Measurements from ENCODE around the gene EME2.
A peak's percentile ranks its signal among the peaks of the same experiment; 100 is the strongest.

Gene EME2

GRCh38 chr16:1771188-1771863 is 1.3 kb upstream of the EME2 start, which contains the start of gene NME3:
TSS of gene NME3 (minus strand) at chr16:1771543. CDS start at chr16:1771534, 9 bp downstream.
- peak within 1 kb of the TSS; percentile 87 for H2BK5ac ChIP-seq (ENCODE audit: low read length)
- H3K36me3 ChIP-seq (replicated peaks in 1 of 2; ENCODE audit: control insufficient read depth in 2 of 2, insufficient read depth in 2 of 2, low read length in 2 of 2): peaks cover 23 to 64% of the 10 kb centered on the region in 2 donors
- H3K27me3 ChIP-seq (ENCODE audit: control insufficient read depth in 3 of 3, insufficient read depth in 3 of 3, low read depth in 1 of 3, low read length in 3 of 3): no peaks in the 10 kb centered on the region
- peaks cover 12% of the 10 kb centered on the region in 2 donors for H3K4me1 ChIP-seq (ENCODE audit: control insufficient read depth in 2 of 2, insufficient read depth in 1 of 2, low read depth in 1 of 2, low read length in 2 of 2)
- no CpG with 5 or more reads among the region's 79 CpGs for WGBS, 2 donors (ENCODE audit: extremely low coverage in 2 of 2, insufficient read length in 2 of 2, insufficient replicate concordance in 1 of 2)
- peak within 1 kb of the TSS; percentile 99 for H3K4me3 ChIP-seq (ENCODE audit: low read length in 2 of 2)
- no peak within 1 kb of the TSS for H4K8ac ChIP-seq (ENCODE audit: low read depth, low read length)
- H3K23ac ChIP-seq (ENCODE audit: low read depth, low read length, poor library complexity): peak within 1 kb of the TSS; percentile 99
- H3K79me1 ChIP-seq (ENCODE audit: low read depth, low read length): peaks cover 28% of the 10 kb centered on the region
- H2BK12ac ChIP-seq (ENCODE audit: low read length): peak within 1 kb of the TSS; percentile 84
- H2AFZ ChIP-seq (ENCODE audit: low read length): peak within 1 kb of the TSS; percentile 100
- peak within 1 kb of the TSS; percentile 26 for H3K27ac ChIP-seq (replicated peaks; ENCODE audit: low read length)
- H3K14ac ChIP-seq (ENCODE audit: low read length): peak within 1 kb of the TSS; percentile 56
- peak within 1 kb of the TSS; percentile 67 for H2BK120ac ChIP-seq (ENCODE audit: low read depth, low read length)
- H3K18ac ChIP-seq (ENCODE audit: low read length): peak within 1 kb of the TSS; percentile 93
- peak within 1 kb of the TSS; percentile 53 for H3K4ac ChIP-seq (ENCODE audit: low read length)
- peak within 1 kb of the TSS; percentile 90 for H2AK5ac ChIP-seq (ENCODE audit: low read depth, low read length)
- DNase-seq (ENCODE audit: low spot score): peak; percentile 48
- H3K9ac ChIP-seq (ENCODE audit: low read depth, low read length, poor library complexity): peak within 1 kb of the TSS; percentile 99
- no peak within 1 kb of the TSS for H4K91ac ChIP-seq (ENCODE audit: low read depth, low read length, poor library complexity)
- peak within 1 kb of the TSS; percentile 98 for H3K4me2 ChIP-seq (ENCODE audit: insufficient read depth, low read length, poor library complexity, severe bottlenecking)
- H3K9me3 ChIP-seq (replicated peaks in 1 of 2; ENCODE audit: control insufficient read depth in 2 of 2, insufficient read depth in 1 of 2, low read depth in 1 of 2, low read length in 2 of 2): no peaks in the 10 kb centered on the region
- H2BK15ac ChIP-seq (ENCODE audit: low read length): peak within 1 kb of the TSS; percentile 24

GRCh38 chr16:1771864-1772361 is 697 bp upstream of the EME2 start:
- H3K18ac ChIP-seq (ENCODE audit: low read length): peak overlapping the region; percentile 76
- peak overlapping the region; percentile 90 for H2AK5ac ChIP-seq (ENCODE audit: low read depth, low read length)
- H2BK5ac ChIP-seq (ENCODE audit: low read length): no peak overlapping the region
- peak overlapping the region; percentile 99 for H3K23ac ChIP-seq (ENCODE audit: low read depth, low read length, poor library complexity)
- H3K79me1 ChIP-seq (ENCODE audit: low read depth, low read length): peaks cover 30% of the 10 kb centered on the region
- peaks cover 12% of the 10 kb centered on the region in 2 donors for H3K4me1 ChIP-seq (ENCODE audit: control insufficient read depth in 2 of 2, insufficient read depth in 1 of 2, low read depth in 1 of 2, low read length in 2 of 2)
- H3K14ac ChIP-seq (ENCODE audit: low read length): peak overlapping the region; percentile 56
- peaks cover 28 to 65% of the 10 kb centered on the region in 2 donors for H3K36me3 ChIP-seq (replicated peaks in 1 of 2; ENCODE audit: control insufficient read depth in 2 of 2, insufficient read depth in 2 of 2, low read length in 2 of 2)
- no peaks in the 10 kb centered on the region for H3K27me3 ChIP-seq (ENCODE audit: control insufficient read depth in 3 of 3, insufficient read depth in 3 of 3, low read depth in 1 of 3, low read length in 3 of 3)
- no peaks in the 10 kb centered on the region for H3K9me3 ChIP-seq (replicated peaks in 1 of 2; ENCODE audit: control insufficient read depth in 2 of 2, insufficient read depth in 1 of 2, low read depth in 1 of 2, low read length in 2 of 2)
- WGBS, 2 donors (ENCODE audit: extremely low coverage in 2 of 2, insufficient read length in 2 of 2, insufficient replicate concordance in 1 of 2): no CpG with 5 or more reads among the region's 22 CpGs
- peak overlapping the region; percentile 24 for H2BK15ac ChIP-seq (ENCODE audit: low read length)
- H3K4ac ChIP-seq (ENCODE audit: low read length): peak overlapping the region; percentile 53
- peak overlapping the region; percentile 26 for H3K27ac ChIP-seq (replicated peaks; ENCODE audit: low read length)
- H4K91ac ChIP-seq (ENCODE audit: low read depth, low read length, poor library complexity): no peak overlapping the region
- H3K4me3 ChIP-seq (ENCODE audit: low read length in 2 of 2): peak overlapping the region; percentile 99
- peak; percentile 24 for DNase-seq (ENCODE audit: low spot score)
- peak overlapping the region; percentile 99 for H3K9ac ChIP-seq (ENCODE audit: low read depth, low read length, poor library complexity)
- H2AFZ ChIP-seq (ENCODE audit: low read length): peak overlapping the region; percentile 100
- peak overlapping the region; percentile 98 for H3K4me2 ChIP-seq (ENCODE audit: insufficient read depth, low read length, poor library complexity, severe bottlenecking)
- H4K8ac ChIP-seq (ENCODE audit: low read depth, low read length): no peak overlapping the region
- peak overlapping the region; percentile 30 for H2BK12ac ChIP-seq (ENCODE audit: low read length)
- H2BK120ac ChIP-seq (ENCODE audit: low read depth, low read length): peak overlapping the region; percentile 67

GRCh38 chr16:1772908-1773702 is 495 bp downstream of the EME2 start, which contains the start of gene MRPS34:
TSS of gene MRPS34 (minus strand) at chr16:1773134. CDS start at chr16:1773119, 15 bp downstream.
- Histone ChIP-seq H3K18ac (ENCODE audit: low read length) (peak within 1 kb of the TSS; percentile 98), H3K27ac (replicated peaks; ENCODE audit: low read length) (peak within 1 kb of the TSS; percentile 92), H3K4me3 (ENCODE audit: low read length in 2 of 2) (peak within 1 kb of the TSS; percentile 99), H3K27me3 (ENCODE audit: control insufficient read depth in 3 of 3, insufficient read depth in 3 of 3, low read depth in 1 of 3, low read length in 3 of 3) (no peaks in the 10 kb centered on the region), H2BK15ac (ENCODE audit: low read length) (peak within 1 kb of the TSS; percentile 97), H3K79me1 (ENCODE audit: low read depth, low read length) (peaks cover 28% of the 10 kb centered on the region), H3K36me3 (replicated peaks in 1 of 2; ENCODE audit: control insufficient read depth in 2 of 2, insufficient read depth in 2 of 2, low read length in 2 of 2) (peaks cover 30 to 65% of the 10 kb centered on the region in 2 donors), H2AFZ (ENCODE audit: low read length) (peak within 1 kb of the TSS; percentile 100), H2BK12ac (ENCODE audit: low read length) (peak within 1 kb of the TSS; percentile 84), H4K8ac (ENCODE audit: low read depth, low read length) (peak within 1 kb of the TSS; percentile 65), H3K4me1 (ENCODE audit: control insufficient read depth in 2 of 2, insufficient read depth in 1 of 2, low read depth in 1 of 2, low read length in 2 of 2) (peaks cover 12% of the 10 kb centered on the region in 2 donors), H4K91ac (ENCODE audit: low read depth, low read length, poor library complexity) (no peak within 1 kb of the TSS), H3K9ac (ENCODE audit: low read depth, low read length, poor library complexity) (peak within 1 kb of the TSS; percentile 99), H3K4me2 (ENCODE audit: insufficient read depth, low read length, poor library complexity, severe bottlenecking) (peak within 1 kb of the TSS; percentile 98), H3K23ac (ENCODE audit: low read depth, low read length, poor library complexity) (peak within 1 kb of the TSS; percentile 99), H3K9me3 (replicated peaks in 1 of 2; ENCODE audit: control insufficient read depth in 2 of 2, insufficient read depth in 1 of 2, low read depth in 1 of 2, low read length in 2 of 2) (no peaks in the 10 kb centered on the region), H3K4ac (ENCODE audit: low read length) (peak within 1 kb of the TSS; percentile 99), H2BK120ac (ENCODE audit: low read depth, low read length) (peak within 1 kb of the TSS; percentile 67), H3K14ac (ENCODE audit: low read length) (peak within 1 kb of the TSS; percentile 91), H2AK5ac (ENCODE audit: low read depth, low read length) (peak within 1 kb of the TSS; percentile 98), H2BK5ac (ENCODE audit: low read length) (peak within 1 kb of the TSS; percentile 94)
- WGBS, 2 donors (ENCODE audit: extremely low coverage in 2 of 2, insufficient read length in 2 of 2, insufficient replicate concordance in 1 of 2): no CpG with 5 or more reads among the region's 108 CpGs
- peak; percentile 91 for DNase-seq (ENCODE audit: low spot score)

Data from neuronal stem cell (in vitro differentiated cells).